SH-SY5Y (cell line): Measurements from ENCODE around the gene PLEKHF1.

ENCODE experiments used
- GATA2 ChIP-seq: IDR thresholded peaks from 2 replicates; pipeline ENCODE4 v1.6.1; 2011; ENCODE audit warnings: mild to moderate bottlenecking, low read depth, low read length
- GATA3 ChIP-seq: IDR thresholded peaks from 2 replicates; pipeline ENCODE4 v1.6.1; 2011; ENCODE audit warnings: low read depth, mild to moderate bottlenecking, low read length, moderate library complexity

DNA sequence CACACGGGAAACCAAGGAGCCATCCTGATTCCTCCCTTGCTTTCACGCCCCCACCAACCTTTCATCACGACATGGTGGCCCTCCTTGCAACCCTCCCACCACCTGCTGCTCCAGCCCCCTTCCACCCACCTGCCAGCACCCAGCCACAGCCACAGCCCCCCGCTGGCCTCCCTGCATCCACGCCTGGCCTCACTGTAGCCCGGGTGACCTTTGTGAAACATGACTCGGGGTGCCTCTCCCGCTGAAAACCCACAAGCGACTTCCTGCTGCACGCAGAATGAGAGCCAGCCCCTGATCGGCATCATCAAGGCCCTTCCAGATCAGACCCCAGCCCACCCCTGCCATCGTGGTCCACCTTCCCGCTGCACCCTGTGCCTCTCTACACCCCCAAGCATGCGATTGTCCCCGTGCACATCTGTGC is 44.3 kb upstream of the PLEKHF1 start:
- TF ChIP-seq GATA3 (no peak), GATA2 (no peak)
